GM12875 (cell line): ENCODE data around the gene CACNB1.
A peak's percentile ranks its signal among the peaks of the same experiment; 100 is the strongest.

ENCODE experiments used
- H3K4me3 ChIP-seq: one replicate; pipeline ENCODE4 v1.5.1; 2011; ENCODE audit warnings: low read depth, low read length, control low read depth
- CTCF ChIP-seq: IDR thresholded peaks from 2 replicates; pipeline ENCODE4 v1.5.1; 2011; ENCODE audit warnings: low read depth, mild to moderate bottlenecking, control low read depth, inconsistent platforms, low read length, moderate library complexity, borderline replicate concordance; ENCODE audit not compliant: insufficient read depth

CACNB1 gene

DNA sequence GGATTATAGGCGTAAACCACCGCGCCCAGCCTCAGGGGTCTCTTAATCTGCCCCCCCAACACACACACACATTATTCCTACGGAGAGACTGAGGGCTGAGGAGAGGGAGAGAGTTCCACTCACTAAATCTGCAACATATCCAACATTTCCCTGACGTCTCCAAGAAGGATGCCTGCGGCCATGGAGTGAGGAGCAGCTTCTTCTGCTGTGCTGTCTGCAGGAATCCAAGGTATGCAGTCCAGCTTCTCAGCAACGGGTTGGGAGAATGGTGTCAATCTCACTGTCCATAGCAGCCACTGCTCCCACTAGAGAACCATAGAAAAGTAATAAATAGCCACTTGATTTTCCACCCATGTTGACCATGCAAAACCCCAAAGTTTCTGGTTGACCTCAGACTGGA, 41.0 kb downstream of the CACNB1 start:
- TF ChIP-seq CTCF: no peak

DNA sequence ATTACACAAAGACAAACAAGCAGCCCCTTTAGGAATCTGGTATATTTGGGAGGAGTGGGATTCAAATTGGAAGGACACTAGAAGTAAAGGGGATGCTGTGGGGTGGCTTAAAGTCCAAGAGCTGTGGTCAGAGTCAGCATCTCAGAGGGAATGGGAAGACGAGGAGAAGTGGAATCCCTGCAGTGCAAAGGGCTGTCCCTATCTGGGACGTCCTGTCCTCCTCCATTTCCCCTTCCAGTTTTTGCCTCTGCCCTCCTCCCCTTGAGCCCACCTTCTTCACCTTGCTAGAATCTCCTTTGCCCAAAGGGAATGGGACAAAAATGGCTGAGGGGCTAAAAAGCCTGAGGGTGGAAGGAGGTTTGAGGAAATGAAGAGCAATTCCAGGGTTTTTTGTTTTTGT, 41.8 kb downstream of the CACNB1 start:
- no peak overlapping the region for H3K4me3 ChIP-seq
- TF ChIP-seq CTCF: no peak

More for the DNA sequence above, 41.0 kb downstream of the CACNB1 start:
- H3K4me3 ChIP-seq: no peak overlapping the region

DNA sequence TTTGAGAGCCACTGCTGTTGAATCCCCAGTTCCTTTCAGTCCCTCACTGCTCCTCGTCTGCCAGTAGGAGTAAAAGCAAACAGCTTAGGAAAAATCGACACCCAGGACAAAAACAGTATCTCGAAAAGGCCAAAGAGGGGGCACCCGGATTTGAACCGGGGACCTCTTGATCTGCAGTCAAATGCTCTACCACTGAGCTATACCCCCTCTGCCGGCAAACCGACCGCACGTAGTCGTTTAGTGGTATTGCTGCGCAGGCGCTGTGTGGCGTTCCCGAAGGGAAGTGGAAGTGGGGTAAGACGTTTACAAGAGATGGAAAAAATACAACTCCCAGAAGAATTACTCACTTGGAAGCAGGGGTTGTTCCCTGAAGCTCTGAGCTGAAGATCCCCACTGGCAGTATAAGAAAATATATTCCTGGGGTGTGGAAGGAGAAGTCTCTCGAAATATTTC, 43.8 kb downstream of the CACNB1 start:
- H3K4me3 ChIP-seq: peak overlapping the region; percentile 72
- no peak for TF ChIP-seq CTCF

DNA sequence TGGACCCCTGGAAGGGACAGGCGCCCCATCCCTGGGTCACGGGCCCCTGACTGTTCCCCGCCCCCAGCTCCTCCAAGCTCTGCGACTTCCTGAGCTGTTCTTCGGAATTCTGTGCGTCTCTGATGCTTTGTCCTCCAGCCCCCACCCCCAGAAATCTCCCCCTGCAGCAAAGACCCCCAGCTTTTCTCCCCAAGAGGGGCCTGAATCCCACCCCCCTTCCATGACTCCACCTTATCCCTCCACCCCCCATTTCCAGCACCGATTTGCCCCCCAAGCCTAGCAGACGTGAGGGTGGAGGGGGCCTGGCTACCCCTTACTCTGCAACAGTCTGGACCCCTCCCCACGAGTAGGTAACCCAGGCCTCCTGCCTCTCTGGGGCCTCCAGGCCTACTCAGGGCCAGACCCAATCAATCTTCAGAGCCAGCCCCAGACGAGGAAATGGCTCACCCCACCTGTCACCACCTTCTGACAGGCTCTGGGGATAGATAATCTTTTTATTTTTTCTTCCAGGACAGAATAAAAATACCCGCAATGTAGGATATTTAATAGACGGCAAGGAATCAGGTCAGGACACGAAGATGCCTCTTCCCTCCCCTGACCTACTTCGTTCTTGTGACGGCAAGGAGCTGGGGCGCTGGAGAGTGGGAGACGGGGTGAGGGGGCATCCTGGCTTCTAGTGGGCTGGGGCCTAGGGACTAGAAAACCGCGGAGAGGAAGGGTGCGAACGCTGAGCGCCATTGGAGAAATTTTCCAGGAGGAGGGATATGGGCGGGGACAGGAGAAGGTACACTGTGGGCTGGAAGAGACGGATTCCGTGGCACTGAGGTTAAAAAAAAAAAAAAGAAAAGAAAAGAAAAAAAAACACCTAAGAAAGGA, 45.3 kb downstream of the CACNB1 start:
- no peak for TF ChIP-seq CTCF

GRCh38 chr17:39151150-39151942, 46.1 kb downstream of the CACNB1 start, which contains the start of gene PLXDC1:
TSS of gene PLXDC1 (minus strand) at chr17:39151637. CDS start at chr17:39151437, 200 bp downstream.
- no peak for TF ChIP-seq CTCF
- no peak within 1 kb of the TSS for H3K4me3 ChIP-seq

More for the DNA sequence above, 45.3 kb downstream of the CACNB1 start:
- no peak overlapping the region for H3K4me3 ChIP-seq

GRCh38 chr17:39150795-39151149, 46.7 kb downstream of the CACNB1 start:
- TF ChIP-seq CTCF: no peak
- no peak overlapping the region for H3K4me3 ChIP-seq
